Fibroblast of lung (primary cell): ENCODE data around the gene DDI2.

ENCODE experiments used
- CTCF ChIP-seq, 2 donors: IDR thresholded peaks in 1 of 2; conservative IDR thresholded peaks in 1 of 2; 1 replicate in 1 of 2; 2 replicates in 1 of 2; pipeline ENCODE4 v1.5.1; 2011 to 2012; ENCODE audit warnings: low read length in 2 of 2, control low read depth in 1 of 2, inconsistent platforms in 1 of 2, low read depth in 1 of 2, mild to moderate bottlenecking in 1 of 2
- EZH2 ChIP-seq: IDR thresholded peaks from 2 replicates; pipeline ENCODE4 v1.5.1; 2012; ENCODE audit warnings: low read length, control low read depth, mild to moderate bottlenecking; ENCODE audit errors: missing control alignments

- TF ChIP-seq CTCF (conservative IDR thresholded peaks at IDR 0.05 in 1 of 2, IDR thresholded peaks at IDR 0.05 in 1 of 2; ENCODE audit: low read depth in 1 of 2, low read length in 2 of 2): no peak
- no peak for TF ChIP-seq EZH2
Observed at GRCh38 chr1:15605398-15606383, 11.6 kb upstream of the DDI2 start.
